ACHN (cell line): ENCODE results near the gene ANKRD62.
A peak's percentile ranks its signal among the peaks of the same experiment; 100 is the strongest.
"Not testable (repeated sequence)": the region's sequence is repeated elsewhere in the genome, so short reads cannot be mapped to it uniquely, and the experiment has no call there.

Experiments
- DNase-seq: peaks from one replicate; pipeline ENCODE4 v3.0.0-alpha.2; 2015
- in situ Hi-C: cut with HindIII; loops from 2 replicates; pipeline ENCODE4 v1.10.0; 2017; ENCODE audit warnings: low sequenced_read_pairs, low pct_ligation_motif_present, low pct_unique_long_range_greater_than_20kb

The ANKRD62 gene

DNA sequence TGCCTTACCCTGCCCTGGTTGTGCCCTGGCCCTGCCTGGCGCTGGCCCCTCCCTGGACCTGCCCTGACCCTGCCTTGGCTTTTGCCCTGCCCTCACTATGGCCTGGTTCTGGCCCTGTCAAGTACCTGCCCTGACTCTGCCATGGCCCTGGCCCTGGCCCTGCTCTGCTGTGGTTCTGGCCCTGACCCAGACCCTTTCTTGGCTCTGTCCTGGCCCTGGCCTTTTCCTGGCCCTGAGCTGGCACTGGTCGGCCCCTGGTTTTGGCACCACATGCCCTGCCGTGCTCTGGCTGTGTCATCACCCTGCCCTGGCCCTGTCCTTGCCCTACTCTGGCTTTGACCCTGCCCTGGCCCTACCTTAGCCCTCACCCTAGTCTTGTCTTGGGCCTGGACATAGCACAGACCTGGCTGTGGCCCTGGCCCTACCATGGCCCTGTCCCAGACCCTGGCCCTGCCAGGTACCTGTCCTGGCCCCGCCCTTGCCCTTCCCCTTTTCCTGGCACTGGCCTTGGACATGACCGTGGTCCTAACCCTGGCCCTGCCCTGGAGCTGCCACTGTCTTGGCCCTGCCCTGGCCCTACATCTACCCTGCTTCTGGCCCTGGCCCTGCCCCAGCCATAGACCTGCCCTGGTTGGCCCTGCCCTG lies 4.8 kb upstream of the ANKRD62 start:
- in situ Hi-C loops, result no loop called here
- DNase-seq, result no peak

- in situ Hi-C loops, result no loop called here
- no peak for DNase-seq
These were observed 2.0 kb upstream of the ANKRD62 start for GRCh38 chr18:12091538-12092141.

GRCh38 chr18:12092398-12093229 lies 1.0 kb upstream of the ANKRD62 start:
- in situ Hi-C loops, result no loop called here

GRCh38 chr18:12098374-12098773 lies 4.7 kb downstream of the ANKRD62 start:
- in situ Hi-C loops, result no loop called here

More at GRCh38 chr18:12092398-12093229, 1.0 kb upstream of the ANKRD62 start:
- DNase-seq, result no peak

DNA sequence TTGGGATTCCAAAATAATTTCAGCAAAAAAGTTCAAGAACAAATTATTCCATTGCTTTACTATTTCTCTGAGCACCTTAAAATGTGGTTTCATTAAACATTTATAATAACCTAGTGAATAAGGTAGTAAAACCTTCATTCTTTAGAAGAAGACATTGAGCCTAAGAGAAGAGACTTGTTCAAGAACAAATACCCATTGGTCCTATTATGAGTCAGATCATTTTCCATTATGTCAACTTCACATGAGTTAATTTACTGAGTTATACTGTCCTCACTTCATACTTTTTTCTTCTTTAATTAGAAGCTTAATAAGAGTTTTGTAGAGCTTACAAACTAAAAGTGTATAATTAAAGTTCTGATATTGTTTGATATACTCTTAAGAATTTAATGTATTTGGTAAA lies 5.5 kb downstream of the ANKRD62 start:
- no peak for DNase-seq
- in situ Hi-C loops, result no loop called here

More at GRCh38 chr18:12098374-12098773, 4.7 kb downstream of the ANKRD62 start:
- no peak for DNase-seq

DNA sequence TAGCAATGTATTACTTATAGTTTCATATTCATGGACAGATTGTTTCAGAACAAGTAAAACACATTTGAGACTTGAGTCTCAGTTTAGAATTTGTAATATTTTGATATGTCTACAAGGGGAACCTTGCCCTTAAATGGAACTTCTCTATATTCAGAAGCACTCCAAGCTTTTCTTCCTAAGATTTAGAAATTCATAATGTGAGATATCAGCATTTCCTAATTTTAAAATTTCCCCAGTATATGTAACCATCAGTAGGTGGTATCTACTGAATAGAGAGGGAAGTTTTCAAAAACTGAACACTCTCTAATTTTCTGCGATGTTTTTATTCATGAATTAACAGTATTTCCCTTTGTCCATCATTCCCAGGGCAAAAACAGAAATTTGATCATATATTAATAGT lies 7.6 kb downstream of the ANKRD62 start:
- in situ Hi-C loops, result no loop called here
- DNase-seq, result no peak

DNA sequence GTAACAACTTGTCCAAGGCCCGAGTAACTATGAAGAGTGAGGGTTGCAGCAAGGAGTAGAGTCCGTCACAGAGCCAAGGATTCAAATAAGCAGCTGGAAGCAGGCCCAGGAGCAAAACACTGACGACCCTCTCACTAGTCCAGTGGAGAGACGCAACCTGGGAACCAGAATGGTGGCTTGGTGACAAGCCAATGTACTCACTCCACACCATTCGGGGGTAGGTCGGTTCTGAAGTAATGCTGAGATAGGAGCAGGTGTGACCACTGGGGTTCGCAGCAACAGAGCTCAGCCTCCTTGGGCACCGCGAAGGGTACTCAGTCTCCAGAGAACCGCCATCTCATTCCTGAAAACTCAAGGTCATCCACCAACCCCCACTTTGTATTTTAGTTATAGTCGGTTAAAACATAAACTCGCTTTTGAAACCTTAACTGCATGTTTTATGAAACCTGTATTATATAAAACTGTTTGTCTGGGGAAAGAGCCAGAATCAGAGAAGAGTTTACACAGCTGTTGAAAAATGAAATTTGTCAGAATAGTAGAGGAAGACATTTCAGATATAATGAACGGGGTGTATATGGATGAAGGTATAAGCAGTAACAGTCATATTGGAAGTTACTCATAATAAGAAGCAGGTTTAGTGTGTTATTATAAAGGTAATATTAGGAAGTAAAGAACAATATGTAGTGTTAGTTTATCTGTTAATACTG lies 8.6 kb downstream of the ANKRD62 start:
- in situ Hi-C loops, result no loop called here
- no peak for DNase-seq

DNA sequence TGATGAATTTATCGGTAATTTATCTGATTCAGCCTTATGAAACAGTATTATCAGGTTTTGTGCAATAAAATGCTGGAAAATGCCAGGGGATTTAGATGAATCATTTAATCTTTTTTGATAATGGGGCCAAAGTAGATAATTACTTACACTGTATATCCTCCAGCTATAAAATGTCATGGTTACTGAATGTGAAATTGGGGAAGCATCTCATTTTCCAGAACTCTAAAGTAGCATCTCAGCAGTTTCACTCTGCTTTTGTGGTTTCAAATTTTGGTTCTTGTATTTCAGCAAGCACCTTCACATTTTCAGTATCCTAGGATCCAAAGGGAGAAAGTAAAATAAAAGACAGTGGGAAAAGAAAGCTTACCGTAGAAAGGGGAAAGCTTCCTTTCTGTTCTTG lies 12.8 kb downstream of the ANKRD62 start:
- DNase-seq, result no peak
- in situ Hi-C loops, result no loop called here

GRCh38 chr18:12109836-12110235 lies 16.2 kb downstream of the ANKRD62 start:
- no peak for DNase-seq
- in situ Hi-C loops, result no loop called here

DNA sequence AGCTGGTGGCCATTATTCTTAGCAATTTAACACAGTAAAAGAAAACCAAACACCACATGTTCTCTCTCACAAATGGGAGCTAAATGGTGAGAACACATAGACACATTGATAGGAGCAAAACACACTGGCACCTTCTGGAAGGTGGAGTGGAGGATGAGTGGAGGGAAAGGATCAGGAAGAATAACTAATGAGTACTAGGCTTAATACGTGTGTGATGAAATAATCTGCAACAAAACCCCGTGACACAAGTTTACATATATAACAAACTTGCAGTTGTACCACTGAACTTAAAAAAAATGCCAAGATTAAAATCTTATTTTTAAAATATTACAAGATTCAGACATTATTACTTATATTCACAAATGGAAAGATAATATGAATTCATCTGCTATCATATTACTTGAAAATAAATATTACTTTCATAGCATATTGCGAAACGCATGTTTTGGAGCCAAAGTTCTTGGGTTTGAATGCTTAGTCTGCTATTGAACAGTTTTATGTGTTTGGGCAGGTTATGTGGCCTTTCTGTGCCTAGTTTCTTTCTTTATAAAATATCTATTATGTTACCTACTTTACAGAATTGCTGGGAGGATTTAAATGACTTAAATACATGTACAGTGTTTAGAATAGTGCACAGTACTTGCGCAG lies 20.5 kb downstream of the ANKRD62 start:
- in situ Hi-C loops, result no loop called here
- DNase-seq, result no peak

- in situ Hi-C loops, result no loop called here
- no peak for DNase-seq
These were observed 25.7 kb downstream of the ANKRD62 start for GRCh38 chr18:12119358-12119757.

DNA sequence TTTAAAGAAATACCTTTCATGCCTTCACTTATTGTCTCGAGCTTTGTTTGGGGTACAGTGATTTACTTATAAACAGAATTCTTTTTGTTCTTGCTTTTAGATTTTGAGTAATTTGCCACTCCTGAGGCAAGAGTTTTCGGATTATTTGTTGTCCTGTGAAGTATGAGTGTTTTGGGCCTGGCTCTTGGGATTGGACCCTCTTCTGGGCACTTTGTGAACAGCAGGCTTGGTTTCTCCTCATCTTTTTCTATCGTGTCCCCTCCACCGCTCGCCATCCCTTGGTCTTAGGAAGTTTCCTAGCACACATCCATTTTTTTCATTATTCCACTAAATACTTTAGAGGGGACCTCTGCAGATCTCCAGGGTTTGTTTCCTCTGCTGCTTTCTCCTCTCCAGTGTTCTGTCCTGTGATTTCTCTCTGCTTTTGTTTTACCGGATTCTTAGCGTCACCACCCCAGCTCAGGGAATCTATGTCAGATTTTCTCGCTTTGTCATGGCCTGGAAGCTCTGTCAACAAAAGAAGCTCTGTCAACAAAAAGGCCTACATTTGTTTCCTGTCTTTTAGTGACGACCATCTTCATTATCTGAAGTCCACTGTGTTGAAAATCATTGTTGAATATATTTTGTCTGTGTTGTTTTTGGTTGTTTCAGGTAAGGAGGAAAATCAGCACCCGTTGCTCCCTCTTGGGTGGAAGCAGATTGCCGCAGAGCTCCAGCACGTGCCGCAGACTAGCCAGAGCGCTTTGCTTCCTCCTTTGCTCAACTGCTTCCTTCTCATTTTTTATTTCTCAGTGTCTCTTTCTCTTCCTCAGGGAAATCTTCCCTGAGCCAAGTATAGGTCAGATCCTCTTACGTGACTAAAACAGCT lies 27.8 kb downstream of the ANKRD62 start:
- in situ Hi-C loops, result no loop called here
- DNase-seq, result peak; percentile 16

- in situ Hi-C loops, DNase-seq: not testable (repeated sequence)
These were observed 28.4 kb downstream of the ANKRD62 start for GRCh38 chr18:12122043-12122389.

DNA sequence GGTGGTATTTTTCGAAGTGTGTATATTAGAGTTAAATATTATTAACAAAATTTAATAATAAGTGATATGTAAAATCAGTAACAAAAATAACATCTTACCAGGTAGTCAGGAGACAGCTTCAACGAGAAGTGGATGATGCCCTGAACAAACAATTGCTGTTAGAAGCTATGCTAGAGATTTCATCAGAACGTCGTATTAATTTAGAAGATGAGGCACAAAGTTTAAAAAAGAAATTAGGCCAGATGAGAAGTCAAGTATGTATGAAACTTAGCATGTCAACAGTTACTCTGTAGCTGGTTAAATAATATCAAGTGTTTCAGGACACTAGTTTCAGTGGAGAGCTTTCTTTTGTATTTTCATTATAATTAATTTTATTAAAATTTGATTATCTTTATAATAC lies 34.0 kb downstream of the ANKRD62 start:
- in situ Hi-C loops, DNase-seq: not testable (repeated sequence)

DNA sequence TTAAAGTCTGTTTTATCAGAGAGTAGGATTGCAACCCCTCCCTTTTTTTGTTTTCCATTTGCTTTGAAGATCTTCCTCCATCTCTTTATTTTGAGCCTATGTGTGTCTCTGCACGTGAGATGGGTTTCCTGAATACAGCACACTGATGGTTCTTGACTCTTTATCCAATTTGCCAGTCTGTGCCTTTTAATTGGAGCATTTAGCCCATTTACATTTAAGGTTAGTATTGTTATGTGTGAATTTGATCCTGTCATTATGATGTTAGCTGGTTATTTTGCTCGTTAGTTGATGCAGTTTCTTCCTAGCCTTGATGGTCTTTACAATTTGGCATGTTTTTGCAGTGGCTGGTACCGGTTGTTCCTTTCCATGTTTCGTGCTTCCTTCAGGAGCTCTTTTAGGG lies 45.2 kb downstream of the ANKRD62 start:
- in situ Hi-C loops, DNase-seq: not testable (repeated sequence)

GRCh38 chr18:12140866-12141265 lies 47.2 kb downstream of the ANKRD62 start:
- DNase-seq, in situ Hi-C loops: not testable (repeated sequence)

- DNase-seq, in situ Hi-C loops: not testable (repeated sequence)
These were observed 48.1 kb downstream of the ANKRD62 start for GRCh38 chr18:12141778-12142177.

DNA sequence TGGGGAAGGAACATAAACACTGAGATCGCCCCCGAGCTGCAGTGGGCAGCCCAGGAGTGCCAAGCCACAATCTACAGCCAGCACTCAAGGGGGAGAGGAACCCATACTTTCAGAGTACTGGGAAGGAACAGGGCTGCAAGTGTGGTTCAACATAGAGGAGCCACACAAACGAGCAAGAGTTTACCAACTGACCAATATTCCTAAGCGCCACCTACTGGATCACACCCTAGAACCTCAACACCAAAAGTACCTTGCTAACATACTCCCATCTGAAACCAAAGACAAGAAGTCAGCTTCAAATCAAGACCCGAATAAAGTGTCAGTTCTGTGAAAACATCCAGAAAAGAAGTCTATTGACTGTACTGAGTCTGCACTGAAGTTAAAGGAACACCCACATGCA lies 55.8 kb downstream of the ANKRD62 start:
- in situ Hi-C loops, DNase-seq: not testable (repeated sequence)
